HEK293 (cell line): ENCODE measurements around the gene SELENOO.

Experiments
- CTCF ChIA-PET: fragments of 350-600 bp; formaldehyde crosslinking; extraction: SDS; loops from one replicate; lab custom pipeline; 2021; ENCODE audit warnings: antibody characterized with exemption; lab: Yijun Ruan, JAX
- POLR2A ChIA-PET: fragments of 300-600 bp; formaldehyde crosslinking; extraction: SDS; loops from one replicate; lab custom pipeline; 2020; ENCODE audit warnings: antibody characterized with exemption, inconsistent platforms; lab: Yijun Ruan, JAX
- H3K27ac ChIP-seq: fragments of 200-500 bp; sonication (Bioruptor generic); 2 replicates; pipeline ENCODE4 v1.5.1; 2014; ENCODE audit warnings: low read depth, low read length, control low read depth, inconsistent platforms; ENCODE audit errors: extremely low read depth
- H3K36me3 ChIP-seq, 2 experiments: fragments of 200-500 bp in 1 of 2; sonication (Bioruptor generic) in 1 of 2; 1 replicate in 1 of 2; 2 replicates in 1 of 2; pipeline ENCODE4 v1.5.1; 2014 to 2017; ENCODE audit warnings: inconsistent platforms in 2 of 2, low read length in 2 of 2; ENCODE audit not compliant: control insufficient read depth in 2 of 2, insufficient read depth in 1 of 2
- H3K4me1 ChIP-seq: fragments of 200-500 bp; sonication (Bioruptor generic); 2 replicates; pipeline ENCODE4 v1.5.1; 2014; ENCODE audit warnings: mild to moderate bottlenecking, low read length, inconsistent platforms; ENCODE audit not compliant: control insufficient read depth, insufficient read depth
- H3K4me3 ChIP-seq: 2 replicates; pipeline ENCODE4 v1.5.1; 2011; ENCODE audit warnings: low read depth, mild to moderate bottlenecking, control low read depth, low read length, moderate library complexity
- H3K9me3 ChIP-seq: fragments of 200-500 bp; sonication (Bioruptor generic); 2 replicates; pipeline ENCODE4 v1.5.1; 2014; ENCODE audit warnings: low read depth, low read length, inconsistent platforms; ENCODE audit not compliant: control insufficient read depth, insufficient read depth
- EGR2 ChIP-seq: fragments of 450-650 bp; formaldehyde crosslinking; IDR thresholded peaks from 2 replicates; pipeline ENCODE4 v1.5.1; 2016; ENCODE audit warnings: low read depth, missing biosample characterization, missing genetic modification characterization
- GLIS1 ChIP-seq: fragments of 450-650 bp; formaldehyde crosslinking; IDR thresholded peaks from 2 replicates; pipeline ENCODE4 v1.5.1; 2016; ENCODE audit warnings: missing biosample characterization, missing genetic modification characterization
- GLIS2 ChIP-seq: fragments of 450-650 bp; formaldehyde crosslinking; IDR thresholded peaks from 2 replicates; pipeline ENCODE4 v1.5.1; 2016; ENCODE audit warnings: missing biosample characterization, missing genetic modification characterization
- KLF10 ChIP-seq: fragments of 450-650 bp; IDR thresholded peaks from 2 replicates; pipeline ENCODE4 v1.5.1; 2018; ENCODE audit warnings: missing biosample characterization, mild to moderate bottlenecking, missing genetic modification characterization
- KLF9 ChIP-seq: fragments of 450-650 bp; formaldehyde crosslinking; IDR thresholded peaks from 2 replicates; pipeline ENCODE4 v1.5.1; 2016; ENCODE audit warnings: missing biosample characterization, missing genetic modification characterization, low read depth
- ZFHX2 ChIP-seq: fragments of 450-650 bp; formaldehyde crosslinking; conservative IDR thresholded peaks from 2 replicates; pipeline ENCODE4 v1.5.1; 2016; ENCODE audit warnings: missing biosample characterization, missing genetic modification characterization
- ZFP41 ChIP-seq: fragments of 450-650 bp; formaldehyde crosslinking; IDR thresholded peaks from 2 replicates; pipeline ENCODE4 v1.5.1; 2016; ENCODE audit warnings: missing biosample characterization, missing genetic modification characterization, borderline replicate concordance
- ZIC2 ChIP-seq: fragments of 450-650 bp; formaldehyde crosslinking; IDR thresholded peaks from 2 replicates; pipeline ENCODE4 v1.5.1; 2016; ENCODE audit warnings: missing biosample characterization, missing genetic modification characterization
- ZNF157 ChIP-seq: fragments of 450-650 bp; formaldehyde crosslinking; IDR thresholded peaks from 2 replicates; pipeline ENCODE4 v1.5.1; 2016; ENCODE audit warnings: missing biosample characterization, missing genetic modification characterization
- ZNF394 ChIP-seq: fragments of 450-650 bp; formaldehyde crosslinking; IDR thresholded peaks from 2 replicates; pipeline ENCODE4 v1.5.1; 2016; ENCODE audit warnings: missing biosample characterization, missing genetic modification characterization, mild to moderate bottlenecking, moderate library complexity, borderline replicate concordance
- ZNF398 ChIP-seq: fragments of 450-650 bp; formaldehyde crosslinking; IDR thresholded peaks from 2 replicates; pipeline ENCODE4 v1.5.1; 2017; ENCODE audit warnings: missing biosample characterization, missing genetic modification characterization
- ZNF48 ChIP-seq: fragments of 450-650 bp; formaldehyde crosslinking; IDR thresholded peaks from 2 replicates; pipeline ENCODE4 v1.5.1; 2016; ENCODE audit warnings: missing biosample characterization, missing genetic modification characterization
- ZNF561 ChIP-seq: fragments of 450-650 bp; IDR thresholded peaks from 2 replicates; pipeline ENCODE4 v1.5.1; 2018; ENCODE audit warnings: missing biosample characterization, missing genetic modification characterization, borderline replicate concordance
- ZNF776 ChIP-seq: fragments of 450-650 bp; formaldehyde crosslinking; IDR thresholded peaks from 2 replicates; pipeline ENCODE4 v1.5.0; 2017; ENCODE audit warnings: missing biosample characterization, missing genetic modification characterization, borderline replicate concordance
- ZSCAN18 ChIP-seq: fragments of 450-650 bp; formaldehyde crosslinking; IDR thresholded peaks from 2 replicates; pipeline ENCODE4 v1.5.1; 2016; ENCODE audit warnings: missing biosample characterization, missing genetic modification characterization
- ZXDB ChIP-seq: fragments of 450-650 bp; formaldehyde crosslinking; IDR thresholded peaks from 2 replicates; pipeline ENCODE4 v1.5.1; 2016; ENCODE audit warnings: missing biosample characterization, missing genetic modification characterization
- TF ChIP-seq, protein P1 (sequence below): fragments of 450-650 bp; formaldehyde crosslinking; IDR thresholded peaks from 2 replicates; pipeline ENCODE4 v1.5.1; 2016; ENCODE audit warnings: missing biosample characterization, missing genetic modification characterization

Gene SELENOO

DNA sequence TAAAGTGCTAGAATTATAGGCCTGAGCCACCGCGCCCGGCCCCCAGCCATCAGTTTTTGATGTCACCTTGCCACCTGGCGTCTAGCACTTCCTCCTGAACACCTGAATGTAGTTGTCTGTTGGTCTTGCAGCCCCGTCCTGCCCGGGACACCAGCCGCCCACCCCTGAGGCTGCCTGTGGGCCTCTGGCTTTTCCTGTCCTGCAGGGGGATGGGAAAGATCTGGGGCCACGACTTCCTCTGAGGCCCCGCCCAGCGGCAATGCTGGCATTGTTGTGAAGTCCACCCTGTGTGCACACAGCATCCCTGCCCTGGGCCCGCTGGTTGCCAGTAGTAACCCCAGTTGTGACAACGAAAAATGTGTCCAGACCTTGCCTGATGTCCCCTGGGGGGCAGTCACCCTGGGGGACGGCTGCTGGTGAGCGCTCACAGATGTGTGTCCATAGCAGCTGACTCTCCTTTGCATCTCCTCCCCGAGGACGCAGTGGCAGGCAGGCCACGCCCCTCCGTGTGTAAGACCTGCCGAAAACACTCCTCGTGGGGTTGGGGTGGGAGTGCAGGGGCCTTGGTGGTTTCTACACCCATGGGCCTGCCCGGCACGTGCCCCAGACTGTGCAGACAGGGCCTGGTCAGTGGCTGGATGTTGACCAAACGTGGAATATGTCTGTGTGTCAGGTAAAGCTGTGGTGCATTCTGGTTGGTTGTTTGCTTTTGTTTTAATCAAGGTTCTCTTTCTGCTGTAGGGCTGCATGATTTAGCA lies 6.8 kb downstream of the SELENOO start:
- Histone ChIP-seq H3K27ac (no peak overlapping the region), H3K4me3 (no peak overlapping the region), H3K36me3 (peaks cover 23 to 87% of the 10 kb centered on the region in 2 experiments), H3K4me1 (no peaks in the 10 kb centered on the region), H3K9me3 (no peaks in the 10 kb centered on the region)
- ChIA-PET POLR2A (interaction anchor here (0.7 to 1.0 kb wide), 2 partner anchors 59 to 351 kb away, joined by 4 read pairs; no protein-coding TSS in a partner anchor), CTCF (interaction anchor here (0.7 to 2.8 kb wide), 8 partner anchors 17 to 193 kb away, joined by 3 to 13 read pairs (median 4); no protein-coding TSS in a partner anchor)
- peak; percentile 64; the same call in 1 of the 2 replicates for TF ChIP-seq ZIC2 (tag by site-specific recombination)
- TF ChIP-seq GLIS1: peak; percentile 44
- TF ChIP-seq, protein P1, sequence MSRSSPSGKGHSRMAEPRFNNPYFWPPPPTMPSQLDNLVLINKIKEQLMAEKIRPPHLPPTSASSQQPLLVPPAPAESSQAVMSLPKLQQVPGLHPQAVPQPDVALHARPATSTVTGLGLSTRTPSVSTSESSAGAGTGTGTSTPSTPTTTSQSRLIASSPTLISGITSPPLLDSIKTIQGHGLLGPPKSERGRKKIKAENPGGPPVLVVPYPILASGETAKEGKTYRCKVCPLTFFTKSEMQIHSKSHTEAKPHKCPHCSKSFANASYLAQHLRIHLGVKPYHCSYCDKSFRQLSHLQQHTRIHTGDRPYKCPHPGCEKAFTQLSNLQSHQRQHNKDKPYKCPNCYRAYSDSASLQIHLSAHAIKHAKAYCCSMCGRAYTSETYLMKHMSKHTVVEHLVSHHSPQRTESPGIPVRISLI: no peak
- peak; percentile 23; the same call in 1 of the 2 replicates for TF ChIP-seq GLIS2 (tag by site-specific recombination)

GRCh38 chr22:50208430-50208938 lies 7.7 kb downstream of the SELENOO start:
- CTCF ChIA-PET: interaction anchor here (0.6 to 2.0 kb wide), 12 partner anchors 27 to 442 kb away, joined by 3 to 6 read pairs (median 4); no protein-coding TSS in a partner anchor
- POLR2A ChIA-PET: interaction anchor here (0.7 to 1.1 kb wide), 3 partner anchors 33 to 350 kb away, joined by 3 to 4 read pairs (median 4); no protein-coding TSS in a partner anchor
- H3K27ac ChIP-seq: no peak overlapping the region

GRCh38 chr22:50208939-50209892 lies 8.4 kb downstream of the SELENOO start:
- no peaks in the 10 kb centered on the region for H3K9me3 ChIP-seq
- ChIA-PET POLR2A (interaction anchor here (0.7 to 1.1 kb wide), 2 partner anchors 34 to 247 kb away, joined by 3 to 4 read pairs; no protein-coding TSS in a partner anchor), CTCF (interaction anchor here (0.5 to 2.0 kb wide), 12 partner anchors 26 to 443 kb away, joined by 3 to 6 read pairs (median 4); no protein-coding TSS in a partner anchor)
- no peaks in the 10 kb centered on the region for H3K4me1 ChIP-seq
- H3K4me3 ChIP-seq: no peak overlapping the region
- H3K36me3 ChIP-seq: peaks cover 28 to 88% of the 10 kb centered on the region in 2 experiments
- H3K27ac ChIP-seq: no peak overlapping the region
- TF ChIP-seq ZNF776 (tag by site-specific recombination) (no peak), ZNF394 (tag by site-specific recombination) (no peak), ZSCAN18 (tag by site-specific recombination) (no peak), ZNF48 (no peak), ZNF398 (no peak), GLIS2 (tag by site-specific recombination) (peak; percentile 33), ZFHX2 (peak; percentile 52), KLF10 (tag by site-specific recombination) (no peak), ZNF561 (tag by site-specific recombination) (no peak), KLF9 (tag by site-specific recombination) (no peak), EGR2 (tag by site-specific recombination) (peak; percentile 31; the same call in 1 of the 2 replicates), ZNF157 (tag by site-specific recombination) (peak; percentile 54; the same call in 1 of the 2 replicates), ZFP41 (tag by site-specific recombination) (no peak)

More at GRCh38 chr22:50208430-50208938, 7.7 kb downstream of the SELENOO start:
- H3K4me3 ChIP-seq: no peak overlapping the region
- TF ChIP-seq ZXDB (tag by site-specific recombination) (no peak), ZSCAN18 (tag by site-specific recombination) (no peak), ZFHX2 (no peak)
- H3K9me3 ChIP-seq: no peaks in the 10 kb centered on the region
- H3K36me3 ChIP-seq: peaks cover 24 to 87% of the 10 kb centered on the region in 2 experiments
- H3K4me1 ChIP-seq: no peaks in the 10 kb centered on the region
